ENCODE data around the gene MBD6. TPM values are rescaled to one million over a fixed set of nuclear protein-coding genes. Genes with fewer than 3 reads are reported as not detected.

Gene MBD6
- total and polyA plus RNA-seq, 7 donors: 13.5 to 52.8 (median 16.2) TPM

DNA sequence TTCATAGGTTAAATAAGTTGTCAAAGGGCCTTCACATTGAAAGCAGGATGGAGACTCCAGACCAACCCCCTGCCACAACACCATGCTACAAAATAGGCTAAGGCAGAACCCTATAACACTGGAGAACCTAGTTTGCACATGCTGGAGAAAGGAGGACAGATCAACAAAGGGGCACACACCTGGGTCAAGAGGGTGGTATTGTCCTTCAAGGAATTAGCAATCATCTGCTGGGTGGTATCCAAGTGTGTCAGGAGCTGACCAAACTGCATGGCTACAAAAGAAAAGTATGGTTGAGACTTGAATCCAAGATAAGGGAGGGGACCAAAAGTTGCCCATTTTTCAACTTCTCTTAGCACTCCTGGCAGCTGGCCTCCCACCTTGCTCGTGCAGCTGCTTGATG, 9.2 kb downstream of the MBD6 start:
- no peak overlapping the region for H3K27ac ChIP-seq
- H3K9me3 ChIP-seq: no peaks in the 10 kb centered on the region
- 86 to 89% methylated on average over 1 of the region's 1 CpG for whole genome bisulfite sequencing, 2 donors
- H3K4me1 ChIP-seq: no peaks in the 10 kb centered on the region
- peaks cover 47 to 89% (median 74%) of the 10 kb centered on the region in 4 donors for H3K36me3 ChIP-seq
- H3K4me3 ChIP-seq: no peak overlapping the region
- no peak for DNase-seq
- no peak for TF ChIP-seq POLR2A (IDR thresholded peaks at IDR 0.05)
- H3K27me3 ChIP-seq: no peaks in the 10 kb centered on the region
- intact Hi-C loops (cut with DNase I): no loop called here

DNA sequence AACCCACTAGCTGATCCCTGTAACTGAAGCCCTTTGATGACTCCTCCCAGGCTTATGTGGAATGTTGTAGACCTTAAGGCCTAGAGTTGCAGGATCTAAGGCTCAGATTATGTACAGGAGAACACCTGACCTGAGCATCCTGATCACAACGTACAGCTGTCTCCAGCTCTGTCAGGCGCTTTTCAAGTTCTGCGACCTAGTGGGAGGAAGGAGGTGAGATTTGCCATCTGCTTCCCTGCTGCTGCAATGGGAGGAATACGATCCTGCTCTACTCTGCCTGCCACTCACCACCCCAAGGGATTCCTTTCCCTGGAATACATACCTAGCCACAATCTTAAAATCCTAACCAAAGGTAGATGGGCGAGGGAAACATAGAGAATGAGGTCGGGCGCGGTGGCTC, 10.5 kb downstream of the MBD6 start:
- no peaks in the 10 kb centered on the region for H3K4me1 ChIP-seq
- H3K4me3 ChIP-seq: no peak overlapping the region
- WGBS, 2 donors: 96 to 97% methylated on average over 8 of the region's 8 CpGs
- no peak for DNase-seq
- H3K27ac ChIP-seq: no peak overlapping the region
- TF ChIP-seq EP300 (IDR thresholded peaks at IDR 0.05): no peak
- no peak for TF ChIP-seq POLR2A (IDR thresholded peaks at IDR 0.05)
- H3K9me3 ChIP-seq: no peaks in the 10 kb centered on the region
- peaks cover 41 to 86% (median 66%) of the 10 kb centered on the region in 4 donors for H3K36me3 ChIP-seq
- intact Hi-C loops (cut with DNase I): no loop called here
- H3K27me3 ChIP-seq: no peaks in the 10 kb centered on the region

DNA sequence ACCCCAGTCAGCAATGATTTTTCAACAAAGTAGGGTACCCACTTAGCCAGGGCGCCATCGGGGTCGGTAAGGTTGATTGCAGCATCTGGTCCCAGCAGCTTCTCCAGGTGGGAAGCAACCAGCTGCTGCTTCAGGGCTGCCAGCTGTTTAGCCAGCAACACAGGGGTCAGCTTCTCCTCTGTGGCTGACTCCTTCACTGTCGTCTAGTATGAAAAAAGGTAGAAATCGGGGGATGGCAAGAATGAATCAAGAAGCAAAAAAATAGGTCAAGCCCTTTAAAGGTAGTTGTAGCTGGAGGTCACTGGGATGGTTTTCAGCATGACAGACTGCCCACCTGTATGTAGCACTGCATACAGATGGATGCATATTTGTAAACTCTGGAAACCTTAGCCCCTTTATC, 11.6 kb downstream of the MBD6 start:
- Histone ChIP-seq H3K27me3 (no peaks in the 10 kb centered on the region), H3K4me1 (no peaks in the 10 kb centered on the region), H3K9me3 (no peaks in the 10 kb centered on the region), H3K36me3 (peaks cover 34 to 86% (median 60%) of the 10 kb centered on the region in 4 donors), H3K27ac (no peak overlapping the region), H3K4me3 (no peak overlapping the region)
- TF ChIP-seq, protein P1, sequence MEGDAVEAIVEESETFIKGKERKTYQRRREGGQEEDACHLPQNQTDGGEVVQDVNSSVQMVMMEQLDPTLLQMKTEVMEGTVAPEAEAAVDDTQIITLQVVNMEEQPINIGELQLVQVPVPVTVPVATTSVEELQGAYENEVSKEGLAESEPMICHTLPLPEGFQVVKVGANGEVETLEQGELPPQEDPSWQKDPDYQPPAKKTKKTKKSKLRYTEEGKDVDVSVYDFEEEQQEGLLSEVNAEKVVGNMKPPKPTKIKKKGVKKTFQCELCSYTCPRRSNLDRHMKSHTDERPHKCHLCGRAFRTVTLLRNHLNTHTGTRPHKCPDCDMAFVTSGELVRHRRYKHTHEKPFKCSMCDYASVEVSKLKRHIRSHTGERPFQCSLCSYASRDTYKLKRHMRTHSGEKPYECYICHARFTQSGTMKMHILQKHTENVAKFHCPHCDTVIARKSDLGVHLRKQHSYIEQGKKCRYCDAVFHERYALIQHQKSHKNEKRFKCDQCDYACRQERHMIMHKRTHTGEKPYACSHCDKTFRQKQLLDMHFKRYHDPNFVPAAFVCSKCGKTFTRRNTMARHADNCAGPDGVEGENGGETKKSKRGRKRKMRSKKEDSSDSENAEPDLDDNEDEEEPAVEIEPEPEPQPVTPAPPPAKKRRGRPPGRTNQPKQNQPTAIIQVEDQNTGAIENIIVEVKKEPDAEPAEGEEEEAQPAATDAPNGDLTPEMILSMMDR (IDR thresholded peaks at IDR 0.05): no peak
- no peak for TF ChIP-seq EP300 (IDR thresholded peaks at IDR 0.05)
- no peak for TF ChIP-seq POLR2A (IDR thresholded peaks at IDR 0.05)
- no peak for TF ChIP-seq POLR2AphosphoS5 (IDR thresholded peaks at IDR 0.05)
- intact Hi-C loops (cut with DNase I): no loop called here
- 95 to 97% methylated on average over 5 of the region's 5 CpGs for WGBS, 2 donors
- no peak for DNase-seq

DNA sequence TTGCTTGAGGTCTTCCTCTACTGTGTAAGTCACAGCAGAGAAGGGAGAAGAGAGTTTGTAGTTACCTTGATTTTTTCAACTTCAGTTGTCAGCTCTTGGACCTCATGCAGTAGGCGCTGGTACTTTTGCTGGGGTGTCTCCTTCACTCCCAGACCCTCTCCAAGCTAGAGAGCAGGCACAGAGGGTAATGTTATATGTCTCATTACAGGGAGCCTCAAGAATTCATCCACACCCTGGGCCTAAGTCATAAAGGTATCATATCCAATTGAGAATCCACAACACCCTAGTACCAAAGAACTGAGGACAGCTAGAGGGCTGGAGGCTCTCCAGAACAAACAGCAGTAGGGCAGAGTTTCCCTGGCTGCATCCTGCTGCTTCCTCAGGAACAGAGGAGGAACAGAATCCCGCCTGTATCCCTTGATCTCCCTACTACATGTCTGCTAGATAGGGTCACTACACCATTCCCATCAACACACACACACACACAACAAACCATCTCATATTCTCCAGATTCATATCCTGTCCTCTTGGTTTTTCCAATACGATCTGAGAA, 12.4 kb downstream of the MBD6 start:
- TF ChIP-seq, protein P1 (IDR thresholded peaks at IDR 0.05): no peak
- TF ChIP-seq POLR2AphosphoS5 (IDR thresholded peaks at IDR 0.05) (no peak), POLR2A (IDR thresholded peaks at IDR 0.05) (no peak), EP300 (IDR thresholded peaks at IDR 0.05) (no peak)
- intact Hi-C loops (cut with DNase I): no loop called here
- Histone ChIP-seq H3K4me1 (no peaks in the 10 kb centered on the region), H3K27me3 (no peaks in the 10 kb centered on the region), H3K4me3 (no peak overlapping the region), H3K36me3 (peaks cover 34 to 81% (median 56%) of the 10 kb centered on the region in 4 donors), H3K27ac (no peak overlapping the region), H3K9me3 (no peaks in the 10 kb centered on the region)
- DNase-seq: no peak
- 82 to 87% methylated on average over 3 of the region's 3 CpGs for WGBS, 2 donors

DNA sequence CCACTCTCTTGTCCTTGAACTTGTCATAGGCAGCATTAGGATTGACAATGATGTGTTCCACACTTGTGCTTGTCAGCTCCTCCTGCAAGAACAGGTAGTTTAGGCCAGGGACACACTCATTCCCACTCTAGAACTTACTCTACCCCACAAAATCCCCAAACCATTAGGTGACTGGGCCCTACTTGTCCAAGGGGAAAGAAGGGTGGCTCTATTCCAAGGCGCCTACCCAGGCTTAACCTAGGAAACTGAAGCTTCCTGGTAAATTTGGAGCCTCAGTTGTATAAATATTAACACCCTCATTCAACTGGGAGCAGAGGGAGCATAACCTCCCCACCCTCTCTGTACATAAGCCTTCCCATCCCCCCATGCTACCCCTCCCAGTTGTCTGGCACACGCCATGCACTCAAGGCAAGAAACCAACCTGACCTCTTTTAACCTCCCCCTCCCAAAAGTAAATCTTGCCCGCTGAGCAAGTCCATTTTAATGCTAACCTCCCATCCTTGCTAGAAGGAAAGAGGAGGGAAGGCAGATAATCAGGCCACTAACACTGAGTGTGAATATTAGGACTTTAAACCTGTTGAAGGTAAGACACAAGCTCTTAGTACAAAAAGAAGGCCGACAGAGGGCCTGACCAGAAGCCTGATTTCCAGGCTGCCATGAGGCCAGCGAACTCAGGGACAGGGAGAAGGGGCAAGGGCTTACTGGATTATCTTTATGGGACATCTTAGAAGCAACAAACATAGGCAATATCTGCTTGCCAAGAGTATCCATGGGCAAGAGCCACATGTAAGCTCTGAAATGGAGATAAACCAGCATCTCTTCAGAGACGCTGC, 13.4 kb downstream of the MBD6 start:
- Histone ChIP-seq H3K36me3 (peaks cover 34 to 72% (median 46%) of the 10 kb centered on the region in 4 donors), H3K27me3 (no peaks in the 10 kb centered on the region), H3K27ac (no peak overlapping the region), H3K4me1 (peaks cover 0 to 5% (median 1%) of the 10 kb centered on the region in 4 donors), H3K9me3 (no peaks in the 10 kb centered on the region), H3K4me3 (no peak overlapping the region)
- 45 to 72% methylated on average over 6 of the region's 6 CpGs for WGBS, 2 donors
- no peak for DNase-seq
- intact Hi-C loops (cut with DNase I): no loop called here
- TF ChIP-seq, protein P1 (IDR thresholded peaks at IDR 0.05): no peak
- TF ChIP-seq POLR2A (IDR thresholded peaks at IDR 0.05) (no peak), POLR2AphosphoS5 (IDR thresholded peaks at IDR 0.05) (no peak), EP300 (IDR thresholded peaks at IDR 0.05) (no peak)
